Sigmoid colon (tissue), 7 donors: ENCODE results near the gene CENPV. TPM values are rescaled to one million over a fixed set of nuclear protein-coding genes. Genes with fewer than 3 reads are reported as not detected.

Experiments used
- DNase-seq: peaks from one replicate; pipeline ENCODE4 v3.0.0-alpha.2; 2019
- H3K27ac ChIP-seq, 4 donors: fragments of 200-600 bp; sonication (generic); one replicate each; pipeline ENCODE4 v1.5.1; 2016 to 2019; ENCODE audit warnings: mild to moderate bottlenecking in 1 of 4
- H3K27me3 ChIP-seq, 3 donors: fragments of 200-600 bp; sonication (generic); one replicate each; pipeline ENCODE4 v1.5.1; 2019; ENCODE audit warnings: mild to moderate bottlenecking in 1 of 3
- H3K36me3 ChIP-seq, 4 donors: fragments of 200-600 bp; sonication (generic); one replicate each; pipeline ENCODE4 v1.5.1; 2016 to 2019
- H3K4me1 ChIP-seq, 4 donors: fragments of 200-600 bp; sonication (generic); one replicate each; pipeline ENCODE4 v1.5.1; 2017 to 2019
- H3K4me3 ChIP-seq, 4 donors: fragments of 200-600 bp; sonication (generic); one replicate each; pipeline ENCODE4 v1.5.1; 2017 to 2019; ENCODE audit warnings: mild to moderate bottlenecking in 2 of 4, moderate library complexity in 1 of 4
- H3K9me3 ChIP-seq, 4 donors: fragments of 200-600 bp in 3 of 4; sonication (generic) in 3 of 4; one replicate each; pipeline versions ENCODE4 v1.5.1 to v1.6.1; 2013 to 2019
- CTCF ChIP-seq, 4 experiments: fragments of 450-650 bp in 3 of 4; fragments of 200-600 bp in 1 of 4; IDR thresholded peaks; one replicate each; pipeline ENCODE4 v1.5.1; 2016 to 2019; ENCODE audit warnings: antibody characterized with exemption in 4 of 4, mild to moderate bottlenecking in 3 of 4, moderate library complexity in 2 of 4
- EP300 ChIP-seq, 4 donors: sonication (generic); formaldehyde crosslinking; IDR thresholded peaks; one replicate each; pipeline ENCODE4 v1.6.1; 2017; ENCODE audit warnings: antibody characterized with exemption in 4 of 4
- POLR2A ChIP-seq, 2 donors: fragments of 450-650 bp; IDR thresholded peaks; one replicate each; pipeline ENCODE4 v1.6.1; 2016; ENCODE audit warnings: antibody characterized with exemption in 2 of 2, mild to moderate bottlenecking in 2 of 2, moderate library complexity in 2 of 2
- POLR2AphosphoS5 ChIP-seq, 4 donors: sonication (generic); formaldehyde crosslinking; IDR thresholded peaks; one replicate each; pipeline ENCODE4 v1.6.1; 2017; ENCODE audit warnings: antibody characterized with exemption in 4 of 4
- WGBS, 2 donors: extraction: QIAGEN DNeasy Blood & Tissue Kit; methylation state at CpG; one replicate each; pipeline ENCODE4 v1.1.7; 2013; 5-methylcytosine and 5-hydroxymethylcytosine counted together
- intact Hi-C: fragments of 100-400 bp; cut with DNase I; formaldehyde crosslinking; loops from one replicate; pipeline ENCODE4 v1.15.1; 2023
- polyA plus RNA-seq, 3 donors: library from polyadenylated mRNA; stranded (reverse); fragments of 200-250 nt; gene quantifications; one replicate each; pipeline ENCODE4 v1.2.3, GENCODE V29; 2013
- total RNA-seq, 4 donors: library from RNA; depleted of rRNA; stranded (reverse); fragments of >200 nt; gene quantifications; one replicate each; pipeline ENCODE4 v1.1.0, GENCODE V29; 2016
- donor health status: healthy with polysubstance abuse.
- donor health status: Bipolar disorder and iron deficiency.
- donor health status: healthy.

CENPV gene
- total and polyA plus RNA-seq, 7 donors = 12.8 to 62.5 (median 23.8) TPM

GRCh38 chr17:16349431-16349830 lies 3.8 kb downstream of the CENPV start:
- Histone ChIP-seq H3K4me1 (peaks cover 0 to 14% (median 10%) of the 10 kb centered on the region in 4 donors), H3K4me3 (no peak overlapping the region), H3K9me3 (no peaks in the 10 kb centered on the region), H3K27me3 (no peaks in the 10 kb centered on the region), H3K27ac (no peak overlapping the region), H3K36me3 (peaks cover 0 to 11% (median 2%) of the 10 kb centered on the region in 4 donors)
- intact Hi-C loops = no loop called here
- no peak for TF ChIP-seq CTCF (IDR thresholded peaks at IDR 0.05)
- no peak for TF ChIP-seq POLR2AphosphoS5 (IDR thresholded peaks at IDR 0.05)
- no peak for TF ChIP-seq POLR2A (IDR thresholded peaks at IDR 0.05)
- TF ChIP-seq EP300 (IDR thresholded peaks at IDR 0.05) = no peak
- WGBS, 2 donors = 91 to 97% methylated on average over 5 of the region's 5 CpGs
- DNase-seq = peak; percentile 45

- Histone ChIP-seq H3K9me3 (no peaks in the 10 kb centered on the region), H3K27me3 (no peaks in the 10 kb centered on the region), H3K4me3 (no peak overlapping the region), H3K36me3 (peaks cover 0 to 19% (median 2%) of the 10 kb centered on the region in 4 donors), H3K27ac (no peak overlapping the region), H3K4me1 (peaks cover 0 to 12% (median 9%) of the 10 kb centered on the region in 4 donors)
- peak; percentile 41 for DNase-seq
- intact Hi-C loops = no loop called here
- 93 to 95% methylated on average over 6 of the region's 6 CpGs for WGBS, 2 donors
- TF ChIP-seq POLR2A (IDR thresholded peaks at IDR 0.05) = no peak
- TF ChIP-seq POLR2AphosphoS5 (IDR thresholded peaks at IDR 0.05) = no peak
Measured at GRCh38 chr17:16348586-16348985, 4.7 kb downstream of the CENPV start.

GRCh38 chr17:16346721-16347271 lies 6.5 kb downstream of the CENPV start:
- TF ChIP-seq POLR2AphosphoS5 (IDR thresholded peaks at IDR 0.05) (no peak), EP300 (IDR thresholded peaks at IDR 0.05) (no peak), CTCF (IDR thresholded peaks at IDR 0.05) (no peak), POLR2A (IDR thresholded peaks at IDR 0.05) (no peak)

GRCh38 chr17:16345565-16345964 lies 7.7 kb downstream of the CENPV start:
- no peaks in the 10 kb centered on the region for H3K4me1 ChIP-seq
- intact Hi-C loops = no loop called here
- no peaks in the 10 kb centered on the region for H3K9me3 ChIP-seq
- TF ChIP-seq CTCF (IDR thresholded peaks at IDR 0.05) (no peak), POLR2A (IDR thresholded peaks at IDR 0.05) (no peak), POLR2AphosphoS5 (IDR thresholded peaks at IDR 0.05) (no peak), EP300 (IDR thresholded peaks at IDR 0.05) (no peak)
- DNase-seq = peak; percentile 4
- WGBS, 2 donors = 89 to 93% methylated on average over 5 of the region's 5 CpGs
- no peak overlapping the region for H3K4me3 ChIP-seq
- peaks cover 0 to 31% (median 5%) of the 10 kb centered on the region in 4 donors for H3K36me3 ChIP-seq
- H3K27me3 ChIP-seq = no peaks in the 10 kb centered on the region
- H3K27ac ChIP-seq = no peak overlapping the region

More at GRCh38 chr17:16346721-16347271, 6.5 kb downstream of the CENPV start:
- Histone ChIP-seq H3K4me1 (peaks cover 0 to 1% (median under 1%) of the 10 kb centered on the region in 4 donors), H3K27me3 (no peaks in the 10 kb centered on the region), H3K36me3 (peaks cover 0 to 31% (median 5%) of the 10 kb centered on the region in 4 donors), H3K4me3 (no peak overlapping the region), H3K9me3 (no peaks in the 10 kb centered on the region), H3K27ac (no peak overlapping the region)
- WGBS, 2 donors = 94 to 96% methylated on average over 6 of the region's 6 CpGs
- intact Hi-C loops = no loop called here
- peak; percentile 13 for DNase-seq

GRCh38 chr17:16343569-16343968 lies 9.7 kb downstream of the CENPV start:
- H3K4me3 ChIP-seq = no peak overlapping the region
- H3K4me1 ChIP-seq = no peaks in the 10 kb centered on the region
- intact Hi-C loops = no loop called here
- DNase-seq = peak; percentile 9
- H3K9me3 ChIP-seq = no peaks in the 10 kb centered on the region
- no peak for TF ChIP-seq EP300 (IDR thresholded peaks at IDR 0.05)
- TF ChIP-seq POLR2AphosphoS5 (IDR thresholded peaks at IDR 0.05) = no peak
- TF ChIP-seq CTCF (IDR thresholded peaks at IDR 0.05) = no peak
- H3K27me3 ChIP-seq = no peaks in the 10 kb centered on the region
- peaks cover 0 to 24% (median 4%) of the 10 kb centered on the region in 4 donors for H3K36me3 ChIP-seq
- H3K27ac ChIP-seq = no peak overlapping the region
- 92 to 98% methylated on average over 3 of the region's 3 CpGs for WGBS, 2 donors
